ENCODE data around the gene IQCC. TPM values are rescaled to one million over a fixed set of nuclear protein-coding genes. Genes with fewer than 3 reads are reported as not detected.

Gene IQCC
- polyA plus RNA-seq, 3 donors = 0.18 to 0.31 (median 0.28) TPM

- H3K27me3 ChIP-seq (ENCODE audit: control insufficient read depth in 2 of 2, insufficient read depth in 2 of 2, low read length in 2 of 2) = no peaks in the 10 kb centered on the region
- WGBS (ENCODE audit: insufficient coverage) = 97% methylated on average over 3 of the region's 6 CpGs
- H3K9ac ChIP-seq (ENCODE audit: insufficient read depth, low read length, poor library complexity, severe bottlenecking) = no peak overlapping the region
- no peak overlapping the region for H3K4me3 ChIP-seq (replicated peaks in 1 of 3; ENCODE audit: low read depth in 2 of 3, low read length in 3 of 3)
- H2AFZ ChIP-seq (ENCODE audit: insufficient read depth, low read depth, low read length, poor library complexity, severe bottlenecking) = no peak overlapping the region
- peaks cover 0 to 7% (median 6%) of the 10 kb centered on the region in 3 donors for H3K27me3 Mint-ChIP-seq (ENCODE audit: low read depth in 3 of 3)
- H3K9me3 Mint-ChIP-seq = peaks cover 0 to 1% (median 0%) of the 10 kb centered on the region in 7 donors
- peak overlapping the region in 1 of 2 donors; percentile 14 for H3K27ac ChIP-seq (ENCODE audit: low read depth in 1 of 2, low read length in 2 of 2)
- no peaks in the 10 kb centered on the region for H3K9me3 ChIP-seq (replicated peaks in 1 of 2; ENCODE audit: control insufficient read depth in 1 of 2, insufficient read depth in 1 of 2, low read length in 2 of 2)
- no peaks in the 10 kb centered on the region for H3K79me2 ChIP-seq (ENCODE audit: insufficient read depth, low read length)
- H3K4me2 ChIP-seq (replicated peaks; ENCODE audit: extremely low read depth, low read length, poor library complexity, severe bottlenecking) = no peak overlapping the region
- no peak overlapping the region for H3K4me3 Mint-ChIP-seq
- peaks cover 22 to 24% of the 10 kb centered on the region in 2 donors for H3K4me1 ChIP-seq (ENCODE audit: control insufficient read depth in 1 of 2, insufficient read depth in 2 of 2, low read length in 2 of 2)
- H3K36me3 Mint-ChIP-seq = peaks cover 49 to 54% of the 10 kb centered on the region in 2 donors
- peaks cover 24% of the 10 kb centered on the region for H3K4me1 Mint-ChIP-seq
- DNase-seq = no peak
- peaks cover 46 to 56% of the 10 kb centered on the region in 2 donors for H3K36me3 ChIP-seq (replicated peaks in 1 of 2; ENCODE audit: control insufficient read depth in 1 of 2, insufficient read depth in 2 of 2, low read length in 2 of 2)
- H4K20me1 ChIP-seq (ENCODE audit: insufficient read depth, low read length) = no peaks in the 10 kb centered on the region
- no peak for TF ChIP-seq CTCF (IDR thresholded peaks at IDR 0.05)
- intact Hi-C loops (cut with micrococcal nuclease) = no loop called here
- H3K27ac Mint-ChIP-seq = no peak overlapping the region
These were observed 7.6 kb upstream of the IQCC start for GRCh38 chr1:32197837-32198236.

DNA sequence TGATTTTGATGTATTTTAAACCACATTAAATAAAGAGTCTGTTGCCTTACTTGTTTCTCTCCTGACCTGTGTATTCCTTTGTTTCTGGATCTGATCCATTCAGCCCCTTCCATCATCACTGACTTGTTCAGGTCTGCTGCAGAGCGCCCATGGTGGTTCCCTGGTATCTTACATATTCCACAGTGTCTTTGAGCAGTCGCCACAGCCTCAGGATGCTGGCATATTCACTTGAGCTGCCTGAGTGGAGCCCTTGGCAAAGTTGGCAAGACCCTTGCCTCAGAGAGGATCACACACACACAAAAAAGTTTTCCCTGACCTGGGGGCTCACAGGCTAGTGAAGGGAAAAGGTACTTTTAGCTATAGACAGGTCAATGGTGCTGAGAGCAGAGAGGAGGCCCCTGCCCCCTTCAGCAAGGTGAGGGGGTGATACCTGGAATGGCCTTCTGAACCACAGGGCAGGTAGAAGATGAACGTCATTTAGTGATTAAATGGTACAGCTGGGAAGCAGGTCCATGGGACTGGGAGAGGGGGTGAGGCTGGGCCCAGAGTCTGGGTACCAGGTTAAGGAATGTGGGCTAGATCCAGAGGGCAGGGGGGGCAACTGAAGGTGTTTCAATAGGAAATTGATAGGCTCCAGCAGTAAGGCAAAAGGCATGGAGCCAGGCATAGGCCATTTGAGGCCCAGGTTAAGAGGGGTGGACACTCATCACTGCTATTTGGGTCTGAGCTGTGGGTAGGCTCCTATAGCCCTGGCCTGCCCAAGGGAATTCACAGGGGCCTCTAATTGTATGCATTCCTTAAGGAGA, 7.0 kb upstream of the IQCC start:
- Mint-ChIP-seq H3K27ac (peak overlapping the region in 3 of 7 donors; percentile 50 to 70 (median 65)), H3K36me3 (peaks cover 43 to 48% of the 10 kb centered on the region in 2 donors), H3K9me3 (peaks cover 0 to 1% (median 0%) of the 10 kb centered on the region in 7 donors), H3K4me1 (peaks cover 24% of the 10 kb centered on the region), H3K27me3 (ENCODE audit: low read depth in 3 of 3) (peaks cover 0 to 7% (median 6%) of the 10 kb centered on the region in 3 donors), H3K4me3 (no peak overlapping the region)
- Histone ChIP-seq H4K20me1 (ENCODE audit: insufficient read depth, low read length) (no peaks in the 10 kb centered on the region), H3K27ac (ENCODE audit: low read depth in 1 of 2, low read length in 2 of 2) (peak overlapping the region in 1 of 2 donors; percentile 14), H3K36me3 (replicated peaks in 1 of 2; ENCODE audit: control insufficient read depth in 1 of 2, insufficient read depth in 2 of 2, low read length in 2 of 2) (peaks cover 40 to 50% of the 10 kb centered on the region in 2 donors), H3K79me2 (ENCODE audit: insufficient read depth, low read length) (no peaks in the 10 kb centered on the region), H3K4me1 (ENCODE audit: control insufficient read depth in 1 of 2, insufficient read depth in 2 of 2, low read length in 2 of 2) (peaks cover 22 to 24% of the 10 kb centered on the region in 2 donors), H2AFZ (ENCODE audit: insufficient read depth, low read depth, low read length, poor library complexity, severe bottlenecking) (no peak overlapping the region), H3K4me2 (replicated peaks; ENCODE audit: extremely low read depth, low read length, poor library complexity, severe bottlenecking) (no peak overlapping the region), H3K27me3 (ENCODE audit: control insufficient read depth in 2 of 2, insufficient read depth in 2 of 2, low read length in 2 of 2) (no peaks in the 10 kb centered on the region), H3K9ac (ENCODE audit: insufficient read depth, low read length, poor library complexity, severe bottlenecking) (no peak overlapping the region), H3K4me3 (replicated peaks in 1 of 3; ENCODE audit: low read depth in 2 of 3, low read length in 3 of 3) (no peak overlapping the region), H3K9me3 (replicated peaks in 1 of 2; ENCODE audit: control insufficient read depth in 1 of 2, insufficient read depth in 1 of 2, low read length in 2 of 2) (no peaks in the 10 kb centered on the region)
- intact Hi-C loops (cut with micrococcal nuclease) = no loop called here
- DNase-seq = no peak
- WGBS (ENCODE audit: insufficient coverage) = 94% methylated on average over 3 of the region's 3 CpGs
- TF ChIP-seq CTCF (IDR thresholded peaks at IDR 0.05) = no peak
